ENCODE results near the gene PIANP.
A peak's percentile ranks its signal among the peaks of the same experiment; 100 is the strongest.

PIANP gene

GRCh38 chr12:6703631-6704030 is 3.0 kb upstream of the PIANP start:
- no peaks in the 10 kb centered on the region for H3K36me3 ChIP-seq (ENCODE audit: low read depth)
- DNase-seq (ENCODE audit: low spot score) = no peak
- H3K27me3 ChIP-seq (ENCODE audit: insufficient read depth, poor library complexity, severe bottlenecking) = peaks cover 9% of the 10 kb centered on the region
- no peak overlapping the region for H3K27ac ChIP-seq (ENCODE audit: poor library complexity, severe bottlenecking)
- H3K4me1 ChIP-seq (ENCODE audit: insufficient read depth, poor library complexity, severe bottlenecking) = no peaks in the 10 kb centered on the region
- no peak overlapping the region for H3K4me3 ChIP-seq (ENCODE audit: severe bottlenecking)
- ATAC-seq (ENCODE audit: low read depth) = no peak
- no peaks in the 10 kb centered on the region for H3K9me3 ChIP-seq (ENCODE audit: severe bottlenecking)
- TF ChIP-seq CTCF (IDR thresholded peaks at IDR 0.05; ENCODE audit: poor library complexity, severe bottlenecking) = no peak

GRCh38 chr12:6701078-6701768 is 608 bp upstream of the PIANP start:
- ATAC-seq (ENCODE audit: low read depth) (peak; percentile 4; the same call in 1 of the 3 replicates), DNase-seq (ENCODE audit: low spot score) (no peak)
- Histone ChIP-seq H3K4me3 (ENCODE audit: severe bottlenecking) (peak overlapping the region; percentile 45), H3K9me3 (ENCODE audit: severe bottlenecking) (no peaks in the 10 kb centered on the region), H3K27me3 (ENCODE audit: insufficient read depth, poor library complexity, severe bottlenecking) (peaks cover 9% of the 10 kb centered on the region), H3K36me3 (ENCODE audit: low read depth) (no peaks in the 10 kb centered on the region), H3K27ac (ENCODE audit: poor library complexity, severe bottlenecking) (no peak overlapping the region), H3K4me1 (ENCODE audit: insufficient read depth, poor library complexity, severe bottlenecking) (no peaks in the 10 kb centered on the region)
- TF ChIP-seq CTCF (IDR thresholded peaks at IDR 0.05; ENCODE audit: poor library complexity, severe bottlenecking) = no peak

- Histone ChIP-seq H3K36me3 (ENCODE audit: low read depth) (no peaks in the 10 kb centered on the region), H3K27ac (ENCODE audit: poor library complexity, severe bottlenecking) (no peak overlapping the region), H3K9me3 (ENCODE audit: severe bottlenecking) (no peaks in the 10 kb centered on the region), H3K27me3 (ENCODE audit: insufficient read depth, poor library complexity, severe bottlenecking) (peaks cover 9% of the 10 kb centered on the region), H3K4me1 (ENCODE audit: insufficient read depth, poor library complexity, severe bottlenecking) (no peaks in the 10 kb centered on the region), H3K4me3 (ENCODE audit: severe bottlenecking) (peak overlapping the region; percentile 45)
- TF ChIP-seq CTCF (IDR thresholded peaks at IDR 0.05; ENCODE audit: poor library complexity, severe bottlenecking) = no peak
- peak; percentile 40 for ATAC-seq (ENCODE audit: low read depth)
- no peak for DNase-seq (ENCODE audit: low spot score)
Measured at GRCh38 chr12:6699989-6700645, 498 bp downstream of the PIANP start.

- no peaks in the 10 kb centered on the region for H3K4me1 ChIP-seq (ENCODE audit: insufficient read depth, poor library complexity, severe bottlenecking)
- no peak for TF ChIP-seq CTCF (IDR thresholded peaks at IDR 0.05; ENCODE audit: poor library complexity, severe bottlenecking)
- peaks cover 9% of the 10 kb centered on the region for H3K27me3 ChIP-seq (ENCODE audit: insufficient read depth, poor library complexity, severe bottlenecking)
- no peaks in the 10 kb centered on the region for H3K36me3 ChIP-seq (ENCODE audit: low read depth)
- ATAC-seq (ENCODE audit: low read depth) = no peak
- no peak overlapping the region for H3K27ac ChIP-seq (ENCODE audit: poor library complexity, severe bottlenecking)
- no peak for DNase-seq (ENCODE audit: low spot score)
- H3K9me3 ChIP-seq (ENCODE audit: severe bottlenecking) = no peaks in the 10 kb centered on the region
- peak overlapping the region; percentile 45 for H3K4me3 ChIP-seq (ENCODE audit: severe bottlenecking)
Measured at GRCh38 chr12:6699259-6699988, 1.2 kb downstream of the PIANP start.

All from RWPE2 (cell line).